ENCODE measurements around the gene APOBEC4.
A peak's percentile ranks its signal among the peaks of the same experiment; 100 is the strongest.

The APOBEC4 gene

DNA sequence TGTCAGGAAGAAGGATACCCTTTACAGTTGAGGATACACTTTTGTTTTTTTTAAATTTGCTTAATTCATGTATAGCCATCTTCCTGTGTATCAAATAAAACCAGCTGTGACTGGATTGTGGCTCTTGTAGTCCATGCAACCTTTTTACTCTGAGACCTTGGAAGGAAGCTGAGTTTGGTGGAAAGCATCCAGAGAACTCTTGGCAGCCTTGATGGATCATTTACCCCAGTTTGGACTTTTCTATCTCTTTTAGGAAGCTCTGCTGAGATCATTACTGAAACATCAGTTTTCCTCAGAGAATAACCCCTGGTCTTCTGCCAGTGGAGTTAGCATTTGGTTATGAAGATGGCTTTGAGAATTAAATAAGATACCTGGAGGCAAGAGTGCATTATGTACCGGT lies 21.2 kb upstream of the APOBEC4 start:
- no peak for DNase-seq

DNA sequence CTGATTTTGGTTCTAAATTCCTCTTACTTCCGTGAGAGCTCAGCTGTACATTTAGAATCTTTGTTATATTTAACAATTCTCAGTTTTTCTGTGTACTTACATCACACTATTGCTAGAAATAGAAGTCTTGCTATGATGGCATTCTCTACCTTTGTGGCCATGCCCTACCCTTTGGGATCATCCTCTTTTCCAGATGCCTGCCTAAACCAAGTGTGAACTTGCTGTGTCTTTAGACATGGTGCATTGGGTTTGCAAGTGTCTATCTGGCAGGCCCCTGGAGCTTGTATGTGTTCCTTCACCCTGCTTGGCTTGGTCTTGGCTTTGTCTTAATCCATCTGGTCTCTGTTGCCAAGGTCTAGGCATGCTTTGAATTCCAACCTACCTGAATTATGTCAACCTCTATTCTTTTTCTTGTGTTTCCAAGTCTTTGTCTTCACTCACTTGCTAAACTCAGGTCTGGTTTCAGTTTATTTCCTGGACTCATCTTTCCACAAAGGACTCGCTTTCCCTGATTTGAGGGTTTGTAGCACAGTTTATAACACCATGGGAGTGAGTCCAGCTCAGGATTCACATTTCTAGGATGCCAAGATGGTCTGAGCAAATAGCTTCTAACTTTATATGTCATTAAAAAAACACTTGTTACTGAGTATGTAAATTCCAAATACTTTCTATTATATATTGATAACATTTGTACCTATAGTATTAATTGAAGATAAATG lies 20.6 kb upstream of the APOBEC4 start:
- DNase-seq, result no peak

DNA sequence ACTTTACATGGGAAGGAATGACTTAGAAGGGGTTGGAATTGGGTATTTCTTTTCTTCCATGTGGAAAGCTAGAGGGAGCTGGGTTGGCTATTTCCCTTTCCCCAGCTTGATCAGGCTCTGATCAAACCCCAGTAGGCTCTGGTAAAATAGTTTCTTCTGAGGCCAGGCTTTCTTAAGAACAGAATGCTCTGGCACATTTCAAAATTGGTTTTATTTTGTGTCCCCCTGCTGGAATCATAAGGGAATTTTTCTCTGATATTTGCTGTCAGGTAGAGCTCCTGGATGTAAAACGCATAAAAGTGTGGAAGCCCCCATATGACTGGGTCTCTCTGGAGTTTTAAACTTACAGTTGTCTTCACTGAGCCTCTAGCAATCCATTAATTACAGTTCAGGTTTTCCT lies 17.1 kb upstream of the APOBEC4 start:
- no peak for DNase-seq

GRCh38 chr1:183656355-183656754 lies 3.2 kb upstream of the APOBEC4 start:
- no peak for DNase-seq

DNA sequence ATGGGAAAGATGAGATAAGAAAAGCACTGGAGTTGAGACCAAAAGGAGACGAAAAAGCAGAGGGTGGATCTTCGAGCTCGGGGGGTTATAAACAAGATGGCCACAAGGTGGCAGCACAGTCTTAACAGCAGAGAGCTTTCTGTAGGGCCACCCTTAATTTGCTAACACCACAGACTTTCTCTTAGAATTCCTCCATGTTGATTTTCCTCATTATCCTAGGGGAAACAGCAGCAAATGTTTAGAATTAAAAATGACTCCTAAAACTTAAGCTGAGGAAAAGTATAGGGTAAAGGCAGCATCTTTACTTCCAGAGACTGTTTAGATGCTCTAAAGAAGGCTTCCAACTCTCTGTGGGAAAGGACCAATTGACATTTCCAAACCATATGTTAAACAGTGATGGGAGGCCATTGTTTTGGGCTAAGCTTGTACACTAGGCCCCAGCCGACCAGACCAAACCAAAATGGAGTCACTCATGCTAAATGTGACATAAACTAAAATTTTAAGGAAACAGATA lies 2.5 kb upstream of the APOBEC4 start:
- peak; percentile 78 for DNase-seq

DNA sequence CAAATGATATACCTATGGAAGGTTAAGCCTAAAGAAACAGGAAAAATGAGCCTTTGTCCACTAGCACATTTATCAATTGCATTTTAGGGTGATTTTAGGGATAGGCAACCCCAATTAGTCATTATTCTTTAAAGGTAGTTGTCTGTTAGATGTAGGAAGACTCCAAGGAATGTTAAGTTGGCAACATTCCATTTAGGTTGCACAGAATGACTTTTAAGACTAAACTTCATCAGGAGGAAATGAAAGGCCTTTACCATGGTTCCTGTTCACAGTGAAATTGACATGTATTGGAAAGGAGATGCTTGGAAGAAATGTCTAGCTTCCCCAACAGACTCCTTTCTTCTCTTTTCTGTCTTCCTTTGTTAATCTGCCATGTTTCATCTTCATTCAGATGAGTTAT lies 1.6 kb upstream of the APOBEC4 start:
- DNase-seq, result no peak

DNA sequence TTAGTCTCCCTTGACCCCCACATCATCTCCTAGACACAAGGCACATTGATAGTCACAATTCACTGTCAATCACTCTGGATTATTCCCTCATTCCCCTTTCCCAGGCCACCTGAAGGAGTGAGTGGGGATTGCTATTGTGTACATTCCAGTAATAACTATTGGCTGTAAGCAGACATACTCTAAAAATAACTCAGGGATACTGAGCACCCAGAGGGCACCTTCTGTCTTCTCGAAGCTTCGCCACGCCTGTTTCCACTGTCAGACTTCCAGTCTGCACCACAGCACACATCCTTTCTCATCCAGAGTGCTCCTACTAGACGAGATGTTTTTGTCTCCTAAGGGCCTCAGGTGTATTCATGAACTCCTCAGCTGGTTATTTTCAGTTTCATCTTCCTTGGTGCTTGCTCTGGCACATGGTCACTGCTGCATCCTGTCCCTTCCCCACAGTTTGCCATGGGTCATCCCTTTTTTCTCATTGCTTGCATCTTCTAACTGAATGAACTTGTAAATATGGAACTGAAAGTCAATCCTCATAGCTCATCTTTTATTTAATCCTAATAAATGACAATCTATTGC lies 848 bp upstream of the APOBEC4 start:
- DNase-seq, result no peak

DNA sequence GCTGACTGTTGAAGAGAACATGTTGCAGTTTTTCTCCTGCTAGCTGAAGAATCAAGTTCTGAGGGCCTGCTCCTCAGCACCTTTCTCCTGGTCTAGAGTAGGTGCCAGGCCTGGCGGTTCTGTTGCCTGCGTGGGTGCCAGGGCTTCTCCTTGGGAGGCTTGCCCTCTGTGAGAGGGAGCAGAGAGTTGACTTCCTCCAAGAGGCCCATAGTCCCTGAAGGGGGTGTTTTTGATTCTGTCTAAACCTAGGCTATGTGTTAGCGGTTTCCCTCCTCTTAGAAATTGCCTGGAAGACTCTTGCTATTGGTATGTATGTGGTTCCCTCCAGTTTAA lies 312 bp upstream of the APOBEC4 start:
- no peak for DNase-seq

- DNase-seq, result peak; percentile 80
Observed at GRCh38 chr1:183652107-183652506, 1.0 kb downstream of the APOBEC4 start.

DNA sequence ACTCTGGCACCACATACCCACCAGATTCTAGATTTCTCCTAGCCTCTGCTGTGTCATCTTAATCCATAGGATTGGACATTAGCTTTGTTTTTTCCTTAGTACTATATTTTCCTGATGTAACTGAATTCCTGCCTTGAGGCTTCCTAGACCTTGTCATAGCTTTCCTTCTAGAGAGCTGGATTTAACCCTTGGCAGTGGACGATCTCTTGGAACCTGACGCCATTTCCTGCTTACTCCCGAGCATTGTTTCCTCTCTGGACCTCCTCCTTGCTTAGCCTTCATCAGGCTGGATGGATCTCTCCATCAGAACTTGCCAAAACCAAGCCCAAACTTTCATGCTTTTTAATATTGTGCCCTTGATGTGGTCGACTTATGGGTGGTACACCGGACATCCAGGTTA lies 1.5 kb downstream of the APOBEC4 start:
- no peak for DNase-seq

DNA sequence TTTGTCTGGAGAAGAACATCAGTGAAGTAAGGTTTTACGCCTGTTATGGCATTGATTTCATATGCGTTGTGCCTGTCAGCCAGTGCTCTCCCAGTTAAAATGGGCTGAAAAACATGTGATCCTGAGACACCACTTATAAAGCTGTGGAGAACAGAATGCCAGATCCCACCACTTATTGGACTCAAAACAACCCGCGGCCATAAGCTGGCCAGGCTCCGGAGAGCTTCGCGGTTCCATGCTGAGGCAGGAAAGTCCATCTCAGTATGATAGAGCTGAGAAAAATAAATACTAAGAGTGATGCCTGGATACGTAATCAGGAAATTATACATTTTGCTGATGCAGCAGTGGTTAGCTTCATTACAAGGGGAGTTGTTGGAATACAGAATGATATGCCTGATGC lies 5.1 kb downstream of the APOBEC4 start:
- no peak for DNase-seq

DNA sequence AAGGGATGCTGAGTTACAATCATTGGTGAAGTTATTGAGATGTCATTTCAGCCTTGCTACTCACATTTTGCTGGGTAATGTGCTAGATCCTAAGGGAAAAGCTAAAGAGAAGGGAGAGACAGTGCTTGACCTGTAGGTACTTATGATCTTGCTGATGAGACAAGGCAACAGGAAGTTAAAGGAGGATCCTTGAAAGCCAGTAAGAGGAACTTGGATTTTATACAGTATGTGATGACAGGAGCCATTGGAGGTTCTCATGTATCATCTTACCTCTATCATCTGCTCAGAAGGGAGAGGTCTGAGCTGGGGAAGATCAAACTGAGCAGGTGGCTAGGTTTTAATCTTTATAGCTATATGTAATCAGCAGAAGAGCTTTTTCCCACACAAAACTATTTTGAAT lies 6.3 kb downstream of the APOBEC4 start:
- no peak for DNase-seq

- DNase-seq, result no peak
Observed at GRCh38 chr1:183645531-183645930, 7.6 kb downstream of the APOBEC4 start.

DNA sequence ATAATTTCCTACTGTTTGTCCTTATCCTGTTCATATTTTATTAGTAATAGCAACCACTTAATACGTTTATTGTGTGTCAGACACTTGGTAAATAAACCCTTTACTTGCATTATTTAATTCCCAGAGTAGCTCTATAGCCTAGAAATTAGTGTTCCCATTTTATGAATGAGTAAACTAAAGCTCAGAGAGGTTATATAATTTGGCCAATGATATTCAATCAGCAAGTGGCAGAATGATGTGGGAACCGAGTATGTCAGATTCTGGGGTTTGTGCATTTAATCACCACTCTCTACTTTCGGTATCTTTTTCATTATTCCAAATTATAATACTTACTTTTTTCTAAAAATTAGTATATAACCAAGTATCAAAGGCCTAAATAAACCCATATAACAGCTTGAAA lies 10.9 kb downstream of the APOBEC4 start:
- DNase-seq, result peak; percentile 30

- no peak for DNase-seq
Observed at GRCh38 chr1:183640193-183640592, 12.9 kb downstream of the APOBEC4 start.

- DNase-seq, result no peak
Observed at GRCh38 chr1:183638649-183639387, 14.3 kb downstream of the APOBEC4 start.

DNA sequence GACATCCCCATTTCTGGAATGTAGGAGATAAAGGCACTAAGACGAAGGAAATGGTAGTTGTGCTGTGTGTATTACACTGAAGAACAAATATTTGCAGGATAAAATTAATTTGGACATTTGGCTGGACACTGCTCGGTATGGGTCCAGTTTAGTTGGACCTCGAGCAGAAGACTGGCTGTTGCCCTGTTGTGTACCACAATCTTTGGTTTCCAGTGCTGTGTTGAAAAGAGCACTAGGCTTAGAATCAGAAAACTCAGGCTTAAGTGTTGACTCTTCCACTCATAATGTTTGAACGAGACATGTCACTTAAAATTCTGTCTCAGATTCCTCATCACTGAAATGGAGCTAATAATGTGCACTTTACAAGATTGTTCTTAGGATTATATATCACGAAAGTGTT lies 16.3 kb downstream of the APOBEC4 start:
- DNase-seq, result no peak

GRCh38 chr1:183636334-183636682 lies 16.8 kb downstream of the APOBEC4 start:
- DNase-seq, result no peak

GRCh38 chr1:183635606-183636333 lies 17.3 kb downstream of the APOBEC4 start, which contains the start of gene ARPC5:
ARPC5 (minus strand) TSS chr1:183635783; CDS start chr1:183635659, 124 bp downstream.
- DNase-seq, result peak; percentile 98

DNA sequence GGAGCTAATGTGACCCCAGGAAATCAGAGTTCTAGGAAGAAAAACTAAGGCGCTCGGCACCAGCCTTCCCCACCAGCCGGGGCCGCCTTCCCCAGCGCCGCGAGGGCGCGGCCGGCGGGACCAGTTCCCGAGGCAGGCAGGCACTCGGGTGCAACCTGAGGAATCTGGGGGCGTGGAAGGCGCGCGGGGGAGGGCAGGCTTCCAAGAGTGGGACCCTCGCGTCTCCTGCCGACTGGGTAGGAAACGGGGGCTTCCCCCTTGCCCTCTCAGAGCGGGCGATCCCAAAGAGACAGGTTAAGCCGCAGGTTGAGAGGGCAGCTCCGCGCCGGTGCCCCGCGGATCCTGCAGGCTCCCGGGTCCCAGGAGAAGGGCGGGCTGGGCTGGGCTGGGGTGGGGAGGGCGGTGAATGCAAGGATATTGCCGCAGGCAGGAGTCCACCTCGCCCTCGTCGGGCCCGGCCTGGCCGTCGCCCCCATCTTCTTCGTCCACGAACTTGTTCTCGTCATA lies 18.0 kb downstream of the APOBEC4 start:
- no peak for DNase-seq

- DNase-seq, result no peak
Observed at GRCh38 chr1:183634429-183635065, 18.6 kb downstream of the APOBEC4 start.

GRCh38 chr1:183633676-183634343 lies 19.3 kb downstream of the APOBEC4 start:
- DNase-seq, result peak; percentile 84

Data from activated CD4-positive, alpha-beta T cell treated with anti-CD3 and anti-CD28 coated beads, Interleukin-10, Interleukin-2, amounts not matched to agents 100 ng/mL and 50 ng/mL, durations not matched to agents 16 hours and 8 hours (primary cell).